Middle frontal gyrus (tissue), 1 donor: ENCODE data around the gene WDR64.
"Not testable (repeated sequence)": the region's sequence is repeated elsewhere in the genome, so short reads cannot be mapped to it uniquely, and the experiment has no call there.

Experiments
- DNase-seq: peaks from one replicate; pipeline ENCODE4 v3.0.0-alpha.2; 2015; ENCODE audit warnings: low spot score; ENCODE audit errors: extremely low spot score

WDR64 gene

GRCh38 chr1:241654641-241655040 lies 2.6 kb downstream of the WDR64 start:
- DNase-seq, result no peak

- no peak for DNase-seq
Measured at GRCh38 chr1:241658081-241658793, 6.2 kb downstream of the WDR64 start.

GRCh38 chr1:241659016-241659415 lies 6.9 kb downstream of the WDR64 start:
- not testable (repeated sequence) for DNase-seq

- no peak for DNase-seq
Measured at GRCh38 chr1:241660424-241660972, 8.4 kb downstream of the WDR64 start.

GRCh38 chr1:241666419-241666818 lies 14.3 kb downstream of the WDR64 start:
- DNase-seq, result no peak

GRCh38 chr1:241672301-241672700 lies 20.2 kb downstream of the WDR64 start:
- DNase-seq, result no peak

- no peak for DNase-seq
Measured at GRCh38 chr1:241674805-241675384, 22.8 kb downstream of the WDR64 start.

GRCh38 chr1:241675983-241676382 lies 23.9 kb downstream of the WDR64 start:
- no peak for DNase-seq

- no peak for DNase-seq
Measured at GRCh38 chr1:241677201-241677600, 25.1 kb downstream of the WDR64 start.

GRCh38 chr1:241678536-241678935 lies 26.5 kb downstream of the WDR64 start:
- DNase-seq, result no peak

- no peak for DNase-seq
Measured at GRCh38 chr1:241679404-241679803, 27.3 kb downstream of the WDR64 start.

GRCh38 chr1:241679961-241680360 lies 27.9 kb downstream of the WDR64 start:
- no peak for DNase-seq

GRCh38 chr1:241681861-241682448 lies 29.9 kb downstream of the WDR64 start:
- not testable (repeated sequence) for DNase-seq

- DNase-seq, result no peak
Measured at GRCh38 chr1:241682921-241683320, 30.8 kb downstream of the WDR64 start.

GRCh38 chr1:241684108-241684507 lies 32.0 kb downstream of the WDR64 start:
- no peak for DNase-seq

GRCh38 chr1:241688940-241689368 lies 36.9 kb downstream of the WDR64 start:
- no peak for DNase-seq

GRCh38 chr1:241695246-241696171 lies 43.4 kb downstream of the WDR64 start:
- no peak for DNase-seq

- DNase-seq, result no peak
Measured at GRCh38 chr1:241696172-241696814, 44.2 kb downstream of the WDR64 start.

GRCh38 chr1:241696815-241697639 lies 44.9 kb downstream of the WDR64 start:
- no peak for DNase-seq

GRCh38 chr1:241697640-241698018 lies 45.5 kb downstream of the WDR64 start:
- DNase-seq, result no peak
